ENCODE data around the gene OR2AT4.
A peak's percentile ranks its signal among the peaks of the same experiment; 100 is the strongest.

The OR2AT4 gene

GRCh38 chr11:75105462-75105925 lies 8.8 kb upstream of the OR2AT4 start:
- H3F3A ChIP-seq (ENCODE audit: insufficient read depth, low read length), result no peaks in the 10 kb centered on the region
- H3K9ac ChIP-seq (ENCODE audit: low read length), result no peak overlapping the region
- DNase-seq, result peak; percentile 65
- no peaks in the 10 kb centered on the region for H3K79me2 ChIP-seq (ENCODE audit: low read length)
- H3K4me2 ChIP-seq (ENCODE audit: low read depth, low read length), result peak overlapping the region; percentile 23; the same call in 1 of the 2 replicates
- H3K9me2 ChIP-seq (replicated peaks; ENCODE audit: insufficient read depth, low read length), result no peaks in the 10 kb centered on the region
- H3K27me3 ChIP-seq (replicated peaks; ENCODE audit: insufficient read depth, low read length), result no peaks in the 10 kb centered on the region
- no peaks in the 10 kb centered on the region for H3K36me3 ChIP-seq (replicated peaks; ENCODE audit: insufficient read depth, low read length)
- peak overlapping the region; percentile 56 for H2AFZ ChIP-seq (ENCODE audit: low read length)
- no peaks in the 10 kb centered on the region; the same call in 1 of the 2 replicates for H3K4me1 ChIP-seq (ENCODE audit: low read length)
- H3K9me3 ChIP-seq (replicated peaks; ENCODE audit: insufficient read depth, low read length), result no peaks in the 10 kb centered on the region
- peak overlapping the region; percentile 27; the same call in 1 of the 2 replicates for H3K4me3 ChIP-seq (ENCODE audit: low read length)
- TF ChIP-seq EZH2phosphoT487 (IDR thresholded peaks at IDR 0.05; ENCODE audit: low read length) (no peak), CTCF (IDR thresholded peaks at IDR 0.05; ENCODE audit: low read length) (no peak), EZH2 (optimal IDR thresholded peaks at IDR 0.05; ENCODE audit: low read depth, low read length) (no peak)
- H3K27ac ChIP-seq (ENCODE audit: low read length), result no peak overlapping the region
- H4K20me1 ChIP-seq (ENCODE audit: insufficient read depth, low read length), result no peaks in the 10 kb centered on the region

- H3K79me2 ChIP-seq (ENCODE audit: low read length), result no peaks in the 10 kb centered on the region
- DNase-seq, result no peak
- no peaks in the 10 kb centered on the region for H3K9me2 ChIP-seq (replicated peaks; ENCODE audit: insufficient read depth, low read length)
- H3K27me3 ChIP-seq (replicated peaks; ENCODE audit: insufficient read depth, low read length), result no peaks in the 10 kb centered on the region
- H3K27ac ChIP-seq (ENCODE audit: low read length), result no peak overlapping the region
- 0 out of 2 replicates have a peak, but pooled peaks cover 5% of the 10 kb centered on the region for H3F3A ChIP-seq (ENCODE audit: insufficient read depth, low read length)
- H3K9me3 ChIP-seq (replicated peaks; ENCODE audit: insufficient read depth, low read length), result no peaks in the 10 kb centered on the region
- H3K36me3 ChIP-seq (replicated peaks; ENCODE audit: insufficient read depth, low read length), result no peaks in the 10 kb centered on the region
- no peak overlapping the region for H2AFZ ChIP-seq (ENCODE audit: low read length)
- H3K4me3 ChIP-seq (ENCODE audit: low read length), result no peak overlapping the region
- TF ChIP-seq EZH2 (optimal IDR thresholded peaks at IDR 0.05; ENCODE audit: low read depth, low read length), result no peak
- no peak for TF ChIP-seq EZH2phosphoT487 (IDR thresholded peaks at IDR 0.05; ENCODE audit: low read length)
- no peak for TF ChIP-seq CTCF (IDR thresholded peaks at IDR 0.05; ENCODE audit: low read length)
- no peak overlapping the region for H3K9ac ChIP-seq (ENCODE audit: low read length)
- no peaks in the 10 kb centered on the region; the same call in 1 of the 2 replicates for H3K4me1 ChIP-seq (ENCODE audit: low read length)
- no peaks in the 10 kb centered on the region for H4K20me1 ChIP-seq (ENCODE audit: insufficient read depth, low read length)
- H3K4me2 ChIP-seq (ENCODE audit: low read depth, low read length), result no peak overlapping the region
These were observed 6.8 kb upstream of the OR2AT4 start for GRCh38 chr11:75103380-75104026.

- Histone ChIP-seq H3K36me3 (replicated peaks; ENCODE audit: insufficient read depth, low read length) (no peaks in the 10 kb centered on the region), H4K20me1 (ENCODE audit: insufficient read depth, low read length) (no peaks in the 10 kb centered on the region), H2AFZ (ENCODE audit: low read length) (no peak overlapping the region), H3K9me3 (replicated peaks; ENCODE audit: insufficient read depth, low read length) (no peaks in the 10 kb centered on the region), H3K27me3 (replicated peaks; ENCODE audit: insufficient read depth, low read length) (no peaks in the 10 kb centered on the region), H3K4me2 (ENCODE audit: low read depth, low read length) (no peak overlapping the region), H3K9me2 (replicated peaks; ENCODE audit: insufficient read depth, low read length) (no peaks in the 10 kb centered on the region), H3F3A (ENCODE audit: insufficient read depth, low read length) (0 out of 2 replicates have a peak, but pooled peaks cover 5% of the 10 kb centered on the region), H3K4me1 (ENCODE audit: low read length) (no peaks in the 10 kb centered on the region; the same call in 1 of the 2 replicates), H3K4me3 (ENCODE audit: low read length) (no peak overlapping the region), H3K27ac (ENCODE audit: low read length) (no peak overlapping the region), H3K9ac (ENCODE audit: low read length) (no peak overlapping the region), H3K79me2 (ENCODE audit: low read length) (no peaks in the 10 kb centered on the region)
- TF ChIP-seq EZH2 (optimal IDR thresholded peaks at IDR 0.05; ENCODE audit: low read depth, low read length) (no peak), CTCF (IDR thresholded peaks at IDR 0.05; ENCODE audit: low read length) (no peak), EZH2phosphoT487 (IDR thresholded peaks at IDR 0.05; ENCODE audit: low read length) (no peak)
- no peak for DNase-seq
These were observed 4.9 kb upstream of the OR2AT4 start for GRCh38 chr11:75101424-75102128.

All from MM.1S (cell line).